ENCODE measurements around the gene KLHDC3.
"Not testable (repeated sequence)": the region's sequence is repeated elsewhere in the genome, so short reads cannot be mapped to it uniquely, and the experiment has no call there.

The KLHDC3 gene

GRCh38 chr6:43033496-43034189 lies 19.6 kb downstream of the KLHDC3 start:
- no peak for DNase-seq

- DNase-seq, result no peak
Measured at GRCh38 chr6:43034190-43034525, 20.1 kb downstream of the KLHDC3 start.

DNA sequence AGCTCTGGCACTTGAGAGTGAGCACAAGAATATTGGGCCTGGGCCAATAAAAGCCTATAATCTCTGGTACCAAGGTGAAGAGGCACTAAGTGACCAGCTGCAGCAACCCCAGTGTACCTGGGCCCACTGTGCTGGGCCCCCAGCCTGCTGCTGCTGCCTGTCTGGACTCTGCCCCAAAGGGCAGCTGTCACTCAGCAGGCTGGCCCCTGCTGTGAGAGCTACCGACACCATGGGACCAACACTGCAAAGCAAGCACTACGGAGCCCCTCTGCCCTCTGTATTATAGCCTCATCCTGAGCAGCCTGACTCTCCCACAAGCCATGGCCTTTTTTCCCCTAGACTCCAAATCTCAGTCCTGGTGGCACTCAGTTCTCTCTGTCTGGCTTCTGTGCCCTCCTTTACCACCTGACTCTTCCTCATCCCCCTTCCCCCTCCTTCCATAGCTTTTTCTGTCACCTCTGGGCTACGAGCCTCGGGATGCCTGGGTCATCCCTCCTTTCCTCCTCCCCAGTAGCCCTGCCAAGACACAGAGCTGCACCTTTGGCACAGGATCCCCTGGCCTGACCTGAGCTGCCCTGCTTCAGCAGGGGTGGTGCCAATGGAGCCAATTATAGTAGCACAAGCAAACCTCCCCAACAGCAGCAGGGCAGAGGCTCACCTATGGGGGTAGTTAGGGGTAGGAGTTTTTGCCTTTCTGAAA lies 21.6 kb downstream of the KLHDC3 start:
- no peak for DNase-seq

DNA sequence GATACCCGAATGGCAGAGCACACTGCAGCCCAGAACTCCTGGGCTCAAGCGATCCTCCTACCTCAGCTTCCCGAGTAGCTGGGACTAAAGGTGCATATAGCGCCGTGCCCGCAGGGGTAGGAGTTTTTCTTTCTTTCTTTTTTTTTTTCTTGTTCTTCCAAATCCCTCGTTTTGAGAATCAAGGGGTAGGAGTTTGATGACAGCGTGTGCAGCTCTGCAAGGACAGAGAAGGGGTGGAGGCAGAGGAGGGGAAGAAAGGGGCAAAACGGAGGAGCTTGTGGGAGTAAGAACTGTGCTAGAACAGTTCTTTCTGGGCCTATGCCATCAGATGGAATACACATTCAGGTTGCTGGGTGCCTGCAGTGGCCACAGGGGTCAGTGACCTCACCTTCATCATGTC lies 22.7 kb downstream of the KLHDC3 start:
- DNase-seq, result no peak

GRCh38 chr6:43037197-43037596 lies 23.1 kb downstream of the KLHDC3 start:
- DNase-seq, result no peak

DNA sequence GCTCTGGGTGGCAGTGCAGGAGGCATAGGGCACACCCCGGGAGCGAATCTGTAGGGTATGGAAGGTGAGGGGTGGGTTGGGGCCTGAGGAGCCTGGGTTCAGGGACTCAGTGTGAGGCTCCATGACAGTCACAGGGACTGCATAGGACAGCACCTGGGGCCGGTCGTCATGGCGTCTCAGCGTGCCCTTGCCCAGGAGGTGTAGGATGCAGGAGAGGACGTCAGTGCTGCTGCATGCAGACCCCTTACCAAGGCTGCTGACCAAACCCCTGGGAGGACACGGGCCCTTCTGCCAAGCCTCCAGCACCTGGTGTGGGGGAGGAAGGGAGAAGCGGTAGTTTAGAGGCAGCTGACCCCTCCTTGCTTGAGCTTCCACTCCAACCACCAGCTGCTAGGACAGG lies 23.7 kb downstream of the KLHDC3 start:
- no peak for DNase-seq

- DNase-seq, result no peak
Measured at GRCh38 chr6:43038727-43039126, 24.7 kb downstream of the KLHDC3 start.

- no peak for DNase-seq
Measured at GRCh38 chr6:43040542-43041257, 26.7 kb downstream of the KLHDC3 start.

DNA sequence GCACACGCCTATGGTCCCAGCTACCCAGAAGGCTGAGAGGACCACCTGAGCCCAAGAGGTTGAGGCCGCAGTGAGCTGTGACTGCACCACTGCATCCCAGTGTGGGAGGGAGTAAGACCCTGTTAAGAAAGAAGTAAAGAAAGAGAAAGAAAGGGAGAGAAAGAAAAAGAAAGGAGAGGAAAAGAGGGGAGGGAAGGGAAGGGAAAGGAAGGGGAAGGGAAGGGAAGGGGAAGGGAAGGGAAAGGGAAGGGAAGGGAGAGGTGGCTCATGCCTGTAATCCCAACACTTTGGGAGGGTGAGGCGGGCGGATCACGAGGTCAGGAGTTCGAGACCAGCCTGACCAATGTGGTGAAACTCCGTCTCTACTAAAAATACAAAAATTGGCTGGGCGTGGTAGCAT lies 27.4 kb downstream of the KLHDC3 start:
- DNase-seq, result not testable (repeated sequence)

- DNase-seq, result no peak
Measured at GRCh38 chr6:43043310-43043709, 29.3 kb downstream of the KLHDC3 start.

- no peak for DNase-seq
Measured at GRCh38 chr6:43045371-43045930, 31.4 kb downstream of the KLHDC3 start.

DNA sequence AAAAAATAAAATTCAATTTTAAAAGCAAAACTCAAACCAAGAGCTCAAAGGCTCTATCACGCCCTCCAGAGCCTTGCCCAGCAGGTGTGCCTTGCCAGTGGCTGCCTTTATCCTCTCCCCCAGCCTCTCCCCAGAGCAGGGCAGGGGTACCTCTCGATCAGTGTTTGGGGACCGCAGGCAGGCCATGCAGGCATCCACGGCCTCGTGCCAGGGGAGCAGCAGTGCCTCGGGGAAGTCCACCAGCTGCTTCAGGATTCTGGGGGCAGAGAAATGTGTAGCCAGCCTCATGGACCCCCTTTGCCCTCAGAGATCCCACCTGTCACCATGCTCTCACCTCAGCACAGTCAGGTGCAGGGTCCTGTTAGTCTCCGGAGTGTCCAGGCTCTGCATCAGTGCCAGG lies 33.9 kb downstream of the KLHDC3 start:
- DNase-seq, result no peak

GRCh38 chr6:43050981-43051380 lies 36.9 kb downstream of the KLHDC3 start:
- no peak for DNase-seq

DNA sequence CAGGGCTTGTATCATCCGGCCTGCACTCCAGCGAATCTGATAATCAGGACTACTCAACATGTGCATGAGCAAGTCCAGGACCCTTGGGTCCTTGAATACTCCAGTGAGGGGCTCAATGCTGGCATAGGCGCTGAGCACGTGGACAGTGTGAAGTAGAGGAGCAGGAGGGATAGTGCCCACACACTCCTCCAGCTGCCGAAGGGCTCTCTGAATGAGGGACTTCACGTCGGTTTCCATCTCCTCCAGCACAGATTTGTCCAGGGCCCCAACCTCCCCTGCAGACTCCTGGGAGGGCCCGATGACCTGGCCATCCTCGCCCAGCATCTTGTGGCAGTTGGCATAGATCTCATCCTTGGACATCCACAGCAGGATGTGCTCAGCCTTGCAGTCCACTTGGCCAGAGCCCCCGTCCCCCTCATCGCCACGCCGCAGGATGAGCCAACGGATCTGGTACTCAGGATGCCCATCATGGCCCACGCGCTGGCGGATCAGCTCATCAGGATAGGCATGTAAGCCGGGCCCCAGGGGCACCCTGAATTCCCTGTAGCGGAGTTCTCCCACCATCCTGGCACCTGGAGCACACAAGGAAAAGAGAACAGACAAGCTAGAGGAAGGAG lies 38.3 kb downstream of the KLHDC3 start:
- no peak for DNase-seq

DNA sequence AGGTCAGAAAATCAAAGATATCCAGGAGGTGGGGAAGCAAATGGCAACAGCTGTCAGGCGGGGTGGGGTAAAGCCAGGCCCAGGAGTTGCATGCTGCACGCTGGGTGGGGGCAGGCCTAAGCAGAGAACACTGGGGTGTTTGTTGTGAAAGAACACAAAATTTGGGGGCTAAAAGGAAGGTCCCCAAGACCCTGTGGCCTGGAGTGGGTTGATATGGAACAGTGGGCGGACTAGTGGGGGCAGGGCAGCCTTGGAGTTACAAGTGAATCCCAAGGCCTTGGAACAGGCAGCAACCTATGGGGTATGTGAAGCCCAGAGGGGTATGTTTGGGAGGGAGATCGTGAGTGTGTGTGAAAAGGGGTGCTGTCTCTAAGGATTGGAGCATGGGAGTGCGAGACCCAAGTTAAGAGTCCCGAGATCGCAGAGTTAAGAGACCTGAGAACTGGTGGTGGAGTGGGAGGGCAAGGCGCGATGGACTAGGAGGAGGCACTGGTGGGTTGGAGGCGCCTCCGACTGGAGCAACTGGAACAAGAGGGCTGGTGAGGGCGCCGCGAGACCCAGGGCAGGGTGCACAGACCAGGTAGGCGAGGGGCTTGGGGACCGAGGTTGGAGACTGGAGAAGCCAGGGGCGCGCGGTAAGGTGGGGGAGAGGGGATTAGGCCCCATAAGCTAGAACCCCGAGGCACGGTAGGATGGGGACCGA lies 38.9 kb downstream of the KLHDC3 start:
- DNase-seq, result no peak

DNA sequence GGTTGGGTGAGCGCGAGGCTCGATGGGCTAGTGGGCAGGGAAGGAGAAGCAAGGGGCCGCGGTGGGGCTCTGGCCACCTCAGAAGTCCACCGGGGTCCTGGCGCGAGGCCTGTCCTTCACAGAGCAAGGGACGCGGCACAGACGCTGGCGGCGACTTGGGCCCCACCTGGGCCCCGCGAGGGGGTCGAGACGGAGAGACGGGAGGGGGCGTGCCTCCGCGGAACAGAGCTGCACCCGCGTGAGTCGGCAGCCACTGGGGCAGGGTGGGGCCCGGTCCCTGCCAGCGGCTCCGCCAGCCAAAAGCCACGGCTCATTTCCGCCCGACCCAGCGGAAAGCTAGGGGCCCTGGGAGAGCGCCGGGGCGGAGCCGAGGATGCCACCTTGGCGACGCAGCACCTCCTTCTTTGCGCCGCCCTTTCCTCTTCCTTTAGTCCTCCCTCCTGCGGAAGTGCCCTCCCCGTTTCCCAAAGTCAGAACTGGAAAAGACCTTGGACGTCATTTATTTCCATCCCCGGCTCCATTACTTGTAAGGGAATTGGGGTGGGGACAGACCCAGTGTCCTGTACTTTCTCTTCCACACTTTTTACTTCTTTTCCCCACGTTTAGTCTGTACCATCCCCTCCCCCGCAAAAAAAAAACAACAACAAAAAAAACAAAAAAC lies 39.6 kb downstream of the KLHDC3 start, which contains the start of gene CUL7:
CUL7 (minus strand) TSS at position 307 of the 661 bp plus-strand sequence. CDS start 1,063 bp downstream, outside the sequence.
- DNase-seq, result peak; percentile 99

GRCh38 chr6:43054206-43054943 lies 40.3 kb downstream of the KLHDC3 start:
- no peak for DNase-seq

DNA sequence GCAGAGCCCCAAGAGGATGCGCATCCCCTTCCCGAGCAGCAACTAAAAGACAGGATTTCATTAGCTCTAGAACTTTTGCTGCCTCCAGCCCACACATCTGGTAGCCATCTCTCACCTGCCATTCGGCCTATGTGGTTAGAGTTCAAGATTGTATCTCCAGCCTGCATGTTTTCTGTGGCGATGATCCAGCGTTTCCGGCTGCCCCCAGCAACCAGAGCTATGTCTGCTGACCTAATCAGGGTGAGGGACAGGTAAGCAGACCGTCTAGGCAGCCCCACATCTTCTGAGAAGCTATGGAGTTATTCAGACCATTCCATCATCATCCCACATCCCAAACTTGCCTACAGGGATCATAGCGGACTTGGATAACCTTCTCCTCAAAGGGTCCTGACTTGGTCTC lies 41.9 kb downstream of the KLHDC3 start:
- no peak for DNase-seq

- no peak for DNase-seq
Measured at GRCh38 chr6:43058531-43058930, 44.5 kb downstream of the KLHDC3 start.

GRCh38 chr6:43059168-43060033 lies 45.4 kb downstream of the KLHDC3 start, which contains the start of the genes KLC4 and MRPL2:
KLC4 (plus strand) TSS chr6:43059631; CDS start chr6:43061336, 1,705 bp downstream.
MRPL2 (minus strand) TSS chr6:43059434; CDS start chr6:43059381, 53 bp downstream.
- DNase-seq, result peak; percentile 95
